HG02571 (cell line): ENCODE results near the gene LYAR.

Source experiments
- ATAC-seq: cut with Tn5 transposase; IDR thresholded peaks from one replicate; pipeline ENCODE4 v1.9.1; 2021; ENCODE audit warnings: mild to moderate bottlenecking, moderate library complexity; ENCODE audit not compliant: unreplicated experiment

LYAR gene, protein sequence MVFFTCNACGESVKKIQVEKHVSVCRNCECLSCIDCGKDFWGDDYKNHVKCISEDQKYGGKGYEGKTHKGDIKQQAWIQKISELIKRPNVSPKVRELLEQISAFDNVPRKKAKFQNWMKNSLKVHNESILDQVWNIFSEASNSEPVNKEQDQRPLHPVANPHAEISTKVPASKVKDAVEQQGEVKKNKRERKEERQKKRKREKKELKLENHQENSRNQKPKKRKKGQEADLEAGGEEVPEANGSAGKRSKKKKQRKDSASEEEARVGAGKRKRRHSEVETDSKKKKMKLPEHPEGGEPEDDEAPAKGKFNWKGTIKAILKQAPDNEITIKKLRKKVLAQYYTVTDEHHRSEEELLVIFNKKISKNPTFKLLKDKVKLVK

DNA sequence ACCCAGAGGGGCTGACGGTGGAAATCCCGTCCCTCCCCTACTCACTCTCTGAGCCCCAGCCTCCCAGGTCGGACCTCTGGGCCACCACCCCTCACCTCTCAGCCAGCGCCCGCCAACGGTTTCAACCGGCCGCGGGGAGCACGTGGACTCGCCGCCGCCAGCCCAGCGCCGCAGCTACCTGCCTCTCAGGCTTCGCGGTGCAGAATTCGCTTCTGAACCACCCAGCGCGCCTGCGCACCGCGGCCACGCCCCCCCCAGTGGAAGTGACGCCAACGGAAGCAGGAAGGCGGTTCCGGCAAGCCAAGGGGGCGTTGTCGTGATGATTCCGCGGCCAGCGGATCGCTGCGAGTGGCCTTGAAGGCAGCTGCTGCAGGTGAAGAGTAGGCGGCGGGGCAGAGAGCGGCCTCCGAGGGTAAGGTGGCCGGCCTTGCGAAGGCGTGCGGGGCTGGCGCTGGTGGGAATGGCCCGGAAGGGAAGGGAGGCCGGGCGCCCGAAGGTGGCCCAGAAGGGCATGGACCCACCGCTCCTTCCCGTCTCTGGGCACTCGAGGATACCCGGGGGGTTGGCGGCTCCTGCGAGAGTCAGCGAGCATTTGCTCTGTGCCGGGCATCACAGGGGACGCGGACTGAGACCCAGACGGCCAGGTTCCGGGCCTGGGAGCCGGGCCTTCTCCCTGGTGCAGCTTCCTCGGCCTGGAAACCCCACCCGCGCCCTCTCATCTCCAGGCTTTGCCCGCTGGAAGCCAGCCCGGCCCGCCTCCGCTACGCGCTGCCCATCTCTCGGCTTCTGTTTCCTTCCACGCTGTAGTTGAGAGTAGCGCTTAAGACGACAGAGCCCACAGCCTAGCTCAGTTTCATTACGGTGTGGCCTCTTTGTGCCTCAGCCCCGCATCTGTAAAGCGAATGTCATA lies at the start of gene LYAR, which contains the start of gene ZBTB49:
Gene LYAR (minus strand): TSS at position 214 of the 910 bp plus-strand sequence. CDS start 6,412 bp downstream, outside the sequence.
Gene ZBTB49 (plus strand): TSS at position 311 of the 910 bp plus-strand sequence. CDS start 9,695 bp downstream, outside the sequence.
- peak; percentile 78 for ATAC-seq

DNA sequence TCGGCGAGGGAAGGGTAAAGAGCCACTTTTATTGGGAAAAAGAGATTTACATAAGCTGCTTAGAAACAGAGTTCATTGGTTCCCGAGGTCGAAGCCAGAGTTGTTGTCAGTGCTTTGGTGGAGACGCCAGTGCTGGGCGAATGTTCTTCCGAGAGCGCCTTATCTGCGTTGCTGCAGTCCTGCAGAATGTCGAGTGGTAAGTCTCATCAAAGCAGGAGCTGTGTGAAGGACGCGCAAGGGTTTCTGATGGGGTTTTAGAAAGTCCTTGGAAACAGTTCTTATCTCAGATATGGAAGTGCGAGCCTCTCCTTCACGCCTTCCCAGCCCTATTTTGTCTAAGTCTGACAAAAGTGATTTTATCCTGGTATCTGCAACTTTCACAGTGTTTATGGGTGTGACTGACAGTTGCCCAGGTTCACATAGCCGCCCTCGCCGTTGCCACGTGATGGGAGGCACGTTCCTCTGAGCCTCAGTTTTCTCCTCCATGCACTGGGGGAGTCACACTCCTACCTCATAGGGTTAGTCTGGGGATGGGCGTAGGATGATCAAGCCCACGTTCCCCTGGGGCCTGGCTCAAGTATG lies 49.6 kb upstream of the LYAR start:
- ATAC-seq = no peak

DNA sequence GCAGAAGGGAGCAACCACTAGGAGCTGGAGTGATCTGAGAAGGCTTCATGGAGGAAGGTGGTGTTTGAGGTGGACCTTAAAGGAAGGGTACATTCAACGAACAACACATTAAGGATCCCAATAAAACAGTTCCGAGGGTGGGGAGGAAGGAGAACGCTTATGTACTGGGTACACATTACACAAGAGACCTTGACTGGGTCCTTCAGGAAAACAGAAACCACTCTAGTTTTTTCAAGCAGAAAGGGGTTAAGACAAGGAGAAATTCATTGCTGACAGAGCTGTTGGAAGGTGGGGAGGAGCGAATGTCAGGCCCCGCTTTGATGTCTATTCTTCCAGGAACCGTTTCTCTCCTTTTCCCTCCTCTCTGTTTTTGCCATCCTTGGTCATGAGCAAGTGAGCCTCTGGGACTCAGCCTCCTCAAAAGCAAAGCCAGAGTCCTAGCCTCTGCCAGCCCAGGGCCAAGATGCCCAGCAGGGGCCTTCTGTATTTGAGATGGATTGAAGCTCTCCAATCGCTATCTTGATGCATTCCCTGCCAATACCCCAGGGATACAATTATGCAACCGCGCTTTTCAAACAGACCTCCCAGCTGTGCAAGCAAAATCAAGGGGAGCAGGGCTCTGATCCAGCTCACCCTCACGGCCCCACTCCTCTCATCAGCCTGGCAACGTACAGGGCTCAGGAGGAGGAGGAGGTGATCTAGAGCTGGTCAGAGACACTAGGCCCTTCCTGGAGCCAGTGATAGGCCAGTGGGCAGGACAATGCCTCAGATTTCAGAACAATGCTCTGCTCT lies 48.5 kb upstream of the LYAR start:
- no peak for ATAC-seq

DNA sequence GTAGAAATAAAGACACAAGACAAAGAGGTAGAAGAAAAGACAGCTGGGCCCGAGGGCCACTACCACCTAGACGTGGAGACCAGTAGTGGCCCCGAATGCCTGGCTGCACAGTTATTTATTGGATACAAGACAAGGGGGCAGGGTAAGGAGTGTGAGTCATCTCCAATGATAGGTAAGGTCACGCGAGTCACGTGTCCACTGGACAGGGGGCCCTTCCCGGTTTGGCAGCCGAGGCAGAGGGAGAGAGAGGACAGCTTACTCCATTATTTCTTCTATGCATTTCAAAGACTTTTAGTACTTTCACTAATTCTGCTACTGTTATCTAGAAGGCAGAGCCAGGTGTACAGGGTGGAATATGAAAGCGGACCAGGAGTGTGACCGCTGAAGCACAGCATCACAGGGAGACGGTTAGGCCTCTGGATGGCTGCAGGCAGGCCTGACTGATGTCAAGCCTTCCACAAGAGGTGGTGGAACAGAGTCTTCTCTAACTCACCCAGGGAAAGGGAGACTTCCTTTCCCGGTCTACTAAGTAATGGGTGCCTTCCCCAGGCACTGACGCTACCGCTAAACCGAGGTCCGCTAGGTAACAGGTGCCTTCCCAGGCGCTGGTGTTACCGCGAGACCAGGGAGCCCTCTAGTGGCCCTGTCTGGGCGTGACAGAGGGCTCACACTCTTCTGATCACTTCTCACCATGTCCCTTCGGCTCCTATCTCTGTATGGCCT lies 45.0 kb upstream of the LYAR start:
- peak; percentile 77 for ATAC-seq

DNA sequence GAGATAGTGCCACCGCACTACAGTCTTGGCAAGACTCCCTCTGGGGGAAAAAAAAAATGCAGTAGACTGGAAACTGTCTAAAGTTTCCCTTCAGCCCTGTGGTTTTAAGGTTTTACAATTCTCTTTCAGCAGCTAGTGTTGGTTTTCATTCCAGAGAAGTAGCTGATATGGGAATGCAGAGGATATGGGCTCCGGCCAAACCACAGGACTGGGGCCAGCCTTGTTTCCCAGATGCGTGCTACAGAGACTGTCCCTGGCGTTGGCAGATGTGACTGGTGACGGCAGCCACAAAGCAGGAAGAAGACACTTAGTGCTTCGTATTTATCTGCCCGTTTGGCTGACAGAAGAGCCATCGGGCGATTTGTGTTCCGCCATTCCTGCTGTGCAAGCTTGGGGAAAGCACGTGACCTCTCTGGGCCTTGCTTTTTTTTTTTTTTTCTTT lies 43.3 kb upstream of the LYAR start:
- no peak for ATAC-seq

DNA sequence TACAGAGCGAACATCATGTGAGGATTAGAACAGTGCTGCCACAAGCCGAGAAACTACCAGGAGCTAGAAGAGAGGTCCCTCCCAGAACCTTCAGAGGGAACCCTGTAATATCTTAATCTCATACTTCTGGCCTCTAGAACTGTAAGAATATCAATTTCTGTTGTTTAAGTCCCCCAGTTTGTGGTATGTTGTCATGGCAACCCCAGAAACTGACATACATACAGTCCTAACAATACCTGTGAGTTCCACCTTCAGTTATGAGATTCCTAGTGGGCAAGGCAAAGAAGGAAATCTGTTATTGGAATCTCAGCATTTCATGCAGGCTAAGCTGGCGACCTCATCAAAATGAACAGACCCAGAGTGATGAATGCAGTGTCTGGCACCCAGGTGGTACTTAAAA lies 42.6 kb upstream of the LYAR start:
- ATAC-seq = no peak

DNA sequence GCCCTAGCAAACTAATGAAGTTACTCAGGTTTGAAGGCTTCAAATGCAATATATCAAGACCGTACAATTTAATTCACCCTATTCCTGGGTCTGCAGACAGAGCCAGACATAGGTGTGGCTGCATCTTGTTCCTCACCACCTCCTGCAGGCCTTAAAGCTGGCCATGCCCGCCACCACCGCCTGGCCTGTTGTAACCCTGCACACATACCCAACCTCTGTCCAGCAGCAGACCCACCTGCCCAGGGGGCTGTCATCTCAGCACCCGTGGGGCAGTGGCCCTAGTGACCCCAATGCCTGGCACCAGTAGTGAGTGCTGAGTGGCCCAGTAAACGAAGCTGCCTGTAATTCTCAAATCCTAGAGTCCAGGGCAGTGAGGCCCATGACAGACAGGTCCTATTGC lies 40.8 kb upstream of the LYAR start:
- ATAC-seq = no peak

DNA sequence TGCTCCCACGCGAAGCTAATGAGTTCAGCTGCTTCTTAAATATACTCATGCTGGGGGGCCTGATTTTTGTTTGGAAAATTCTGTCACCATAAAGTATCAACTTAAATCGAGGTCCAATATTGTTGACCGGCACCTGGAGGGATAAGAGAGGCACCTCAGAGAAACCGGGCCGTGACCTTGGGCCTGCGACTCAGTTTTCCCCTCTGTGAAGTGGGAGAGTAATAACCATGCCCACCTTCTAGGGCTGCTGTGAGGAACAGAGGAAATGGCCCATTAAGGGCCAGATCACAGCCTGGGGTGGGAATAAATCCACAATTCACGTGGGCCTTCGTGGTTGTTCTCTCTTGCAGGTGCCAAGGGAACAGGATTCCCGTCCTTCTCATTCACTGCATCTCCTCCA lies 39.5 kb upstream of the LYAR start:
- no peak for ATAC-seq

DNA sequence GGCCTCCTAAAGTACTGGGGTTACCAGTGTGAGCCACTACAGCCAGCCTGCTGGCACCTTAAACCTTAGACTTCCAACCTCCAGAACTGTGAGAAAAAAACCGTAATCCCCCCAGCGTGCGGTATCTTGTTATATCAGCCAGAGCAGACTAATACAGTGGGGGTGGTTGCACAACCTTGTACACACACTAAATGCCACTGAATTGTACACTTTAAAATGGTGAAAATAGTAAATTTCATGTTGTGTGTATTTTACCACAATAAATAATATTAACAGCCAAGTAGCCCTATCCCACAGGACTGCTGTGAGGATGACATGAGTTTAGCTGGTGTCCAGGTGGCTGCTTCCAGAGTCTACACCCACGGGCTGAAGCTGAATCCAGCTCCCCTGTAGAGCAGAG lies 38.9 kb upstream of the LYAR start:
- ATAC-seq = no peak

DNA sequence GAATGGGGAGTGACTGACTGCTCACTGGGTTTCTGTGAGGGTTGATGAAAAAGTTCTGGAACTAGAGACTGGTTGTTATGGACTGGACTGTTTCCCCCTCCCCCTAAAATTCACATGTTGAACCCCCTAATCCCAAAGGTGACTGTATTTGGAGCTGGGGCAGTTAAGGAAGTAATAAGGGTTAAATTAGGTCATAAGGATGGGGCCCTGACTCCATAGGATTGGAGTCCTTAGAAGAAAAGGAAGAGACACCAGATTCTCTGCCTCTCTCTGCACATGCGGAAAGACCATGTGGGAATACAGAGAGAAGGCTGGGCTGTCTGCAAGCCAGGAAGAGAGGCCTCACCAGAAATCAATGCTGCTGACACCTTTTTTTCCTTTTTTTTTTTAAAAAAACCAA lies 38.3 kb upstream of the LYAR start:
- ATAC-seq = no peak

DNA sequence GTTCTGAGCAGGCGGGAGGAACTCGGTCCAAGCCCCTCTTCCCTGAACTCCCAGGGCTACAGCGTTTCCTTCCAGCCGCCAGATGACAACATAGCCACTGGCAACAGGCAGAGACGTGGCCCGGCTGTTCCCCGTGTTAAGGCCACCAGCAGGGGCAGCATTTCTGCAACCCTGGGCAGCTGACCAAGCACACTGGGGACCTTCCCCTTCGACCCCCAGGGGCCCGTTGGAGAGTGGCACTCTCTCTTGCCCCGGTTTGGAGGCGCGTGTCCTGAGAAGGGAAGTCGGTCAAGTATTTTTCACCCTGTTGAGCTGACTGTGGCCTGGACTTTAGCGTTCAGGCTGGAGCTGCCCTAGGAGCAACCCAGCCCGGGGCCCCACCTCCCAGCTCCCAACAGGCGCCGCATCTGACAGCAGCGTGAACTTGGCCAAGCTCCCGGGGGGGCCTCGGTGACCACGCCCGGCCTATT lies 37.7 kb upstream of the LYAR start:
- ATAC-seq = no peak

DNA sequence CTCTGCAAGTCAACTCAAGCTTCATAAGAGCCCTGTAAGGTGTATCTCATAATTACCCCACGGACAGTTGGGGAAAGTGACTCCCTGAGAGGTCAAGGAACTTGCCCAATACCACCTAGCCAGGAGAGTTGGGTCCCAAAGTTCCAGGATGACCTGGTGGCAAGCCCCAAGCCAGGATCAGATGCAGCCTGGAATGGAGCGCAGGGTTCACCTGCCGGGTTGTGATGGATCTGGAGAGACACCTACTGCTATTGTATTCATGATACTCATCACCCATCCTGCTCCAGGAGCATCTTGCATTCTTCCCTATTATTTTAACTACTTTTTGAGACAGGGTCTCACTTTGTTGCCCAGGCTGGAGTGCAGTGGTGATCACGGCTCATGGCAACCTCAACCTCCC lies 36.2 kb upstream of the LYAR start:
- no peak for ATAC-seq

DNA sequence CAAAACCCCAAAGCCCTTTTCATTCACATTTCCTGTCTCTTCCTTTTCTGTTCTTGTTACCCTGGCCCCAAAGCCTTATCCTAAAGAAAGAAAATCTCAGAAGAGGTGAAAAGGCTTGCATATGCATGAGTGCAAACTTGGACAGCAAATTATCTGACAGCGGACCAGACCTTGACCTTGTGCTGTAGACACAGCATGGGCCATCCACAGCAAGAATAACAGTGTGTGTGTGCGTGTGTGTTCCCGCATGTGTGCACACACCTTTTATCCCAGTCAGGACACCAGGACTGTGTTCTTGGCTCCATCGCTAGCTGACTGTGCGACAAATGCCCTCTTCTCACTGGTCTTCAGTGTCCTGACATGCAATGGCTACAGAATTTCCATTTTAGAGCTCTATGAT lies 35.4 kb upstream of the LYAR start:
- no peak for ATAC-seq

DNA sequence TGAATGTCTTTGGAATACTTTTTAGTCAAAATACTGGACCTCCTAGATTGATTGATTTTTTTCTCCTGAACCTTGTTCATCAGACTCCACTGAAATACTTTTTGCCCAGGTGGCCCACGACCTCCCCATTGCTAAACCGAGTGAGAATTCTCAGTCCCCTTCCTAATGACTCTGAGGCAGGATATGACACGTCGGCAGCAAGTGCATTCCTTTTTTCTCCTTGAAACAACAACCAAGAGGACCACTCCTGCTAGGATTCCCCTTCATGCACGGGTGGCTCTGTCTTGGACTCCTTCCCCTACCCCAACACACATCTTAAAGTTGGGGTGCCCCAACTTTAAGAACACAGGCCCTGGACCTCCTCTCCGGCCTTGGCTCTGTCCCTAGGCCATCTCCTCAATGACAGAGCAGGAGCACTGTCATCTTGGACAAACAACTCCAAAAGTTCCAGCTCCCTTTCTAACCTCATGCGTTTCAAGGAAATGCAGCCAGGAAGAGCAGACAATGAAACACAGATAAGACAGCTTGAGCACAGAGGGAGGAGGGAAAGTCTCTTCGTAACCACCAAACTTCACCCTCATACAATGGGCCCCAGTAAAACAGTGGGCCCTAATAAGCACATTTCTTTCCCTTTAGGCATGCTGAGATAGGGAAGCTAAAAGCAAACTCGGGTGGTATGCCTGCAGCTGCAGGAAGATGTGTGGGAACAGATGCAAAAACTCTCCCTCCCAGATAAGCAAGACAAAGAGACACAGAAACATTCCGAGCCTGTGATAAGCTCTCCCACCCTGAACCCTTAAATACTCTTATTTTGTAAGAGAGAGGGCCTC lies 34.0 kb upstream of the LYAR start:
- no peak for ATAC-seq

DNA sequence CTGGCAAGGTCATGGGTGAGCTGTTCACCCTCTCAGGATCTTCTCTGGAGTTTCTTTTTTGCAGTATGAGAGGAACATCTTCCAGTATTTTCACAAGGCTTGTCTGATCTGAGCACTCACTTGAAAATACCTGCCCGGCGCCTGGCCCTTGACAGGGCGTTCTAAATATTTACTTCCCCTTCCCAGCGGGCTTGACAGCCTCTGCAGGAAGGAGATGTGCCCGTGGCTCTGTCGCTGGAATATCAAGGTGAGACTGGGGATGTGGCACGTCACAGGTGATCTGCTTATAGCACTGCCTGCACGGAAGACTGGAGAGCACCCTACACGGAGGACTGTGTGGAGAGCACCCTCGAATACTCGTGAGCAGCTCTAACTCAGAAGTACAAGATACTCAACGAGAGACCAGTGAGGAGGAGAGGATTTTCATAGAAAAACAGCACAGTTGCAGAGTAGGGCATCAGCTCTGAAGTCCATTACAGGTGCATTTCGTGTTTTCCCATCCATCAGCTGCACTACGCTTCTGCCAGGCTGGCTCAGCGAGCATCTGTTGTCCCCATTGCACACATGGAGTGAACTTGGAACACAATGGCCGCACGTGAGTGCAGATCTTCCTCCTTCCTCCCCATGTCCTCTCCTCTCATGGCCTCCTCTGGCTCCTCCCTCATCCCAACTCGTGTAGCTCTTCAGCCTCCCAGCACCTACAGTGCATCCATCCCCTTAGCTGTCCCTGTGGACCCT lies 32.2 kb upstream of the LYAR start:
- no peak for ATAC-seq

DNA sequence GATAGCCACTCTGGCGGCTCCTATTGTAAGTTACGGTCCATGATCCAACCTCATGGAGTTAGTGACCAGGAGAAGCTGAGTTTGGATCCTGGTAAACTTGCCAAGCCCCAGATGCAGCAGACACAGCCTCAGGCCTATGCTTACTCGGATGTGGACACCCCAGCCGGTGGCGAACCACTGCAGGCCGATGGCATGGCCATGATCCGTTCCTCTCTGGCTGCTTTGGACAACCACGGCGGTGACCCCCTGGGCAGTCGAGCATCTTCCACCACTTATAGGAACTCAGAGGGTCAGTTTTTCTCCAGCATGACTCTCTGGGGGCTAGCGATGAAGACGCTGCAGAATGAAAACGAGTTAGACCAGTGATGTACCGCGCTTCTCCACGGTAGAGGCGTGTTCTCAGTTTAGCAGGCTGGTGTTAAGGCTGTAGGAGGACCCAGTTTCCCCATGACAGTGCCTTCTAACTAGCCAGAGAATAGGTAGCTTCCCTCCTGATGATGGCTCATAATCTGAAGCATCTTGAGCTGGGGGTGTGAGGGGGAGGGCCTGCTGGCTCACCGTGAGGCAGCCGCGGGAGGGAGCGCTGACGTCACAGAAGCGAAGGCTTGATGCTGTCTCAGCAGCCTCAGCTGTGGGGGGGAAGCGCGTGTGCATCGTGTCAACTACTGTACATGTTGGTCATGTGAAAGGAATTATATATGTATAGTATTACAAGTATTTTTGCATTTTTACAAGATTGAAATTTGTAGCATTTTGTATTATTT lies 31.2 kb upstream of the LYAR start:
- no peak for ATAC-seq

DNA sequence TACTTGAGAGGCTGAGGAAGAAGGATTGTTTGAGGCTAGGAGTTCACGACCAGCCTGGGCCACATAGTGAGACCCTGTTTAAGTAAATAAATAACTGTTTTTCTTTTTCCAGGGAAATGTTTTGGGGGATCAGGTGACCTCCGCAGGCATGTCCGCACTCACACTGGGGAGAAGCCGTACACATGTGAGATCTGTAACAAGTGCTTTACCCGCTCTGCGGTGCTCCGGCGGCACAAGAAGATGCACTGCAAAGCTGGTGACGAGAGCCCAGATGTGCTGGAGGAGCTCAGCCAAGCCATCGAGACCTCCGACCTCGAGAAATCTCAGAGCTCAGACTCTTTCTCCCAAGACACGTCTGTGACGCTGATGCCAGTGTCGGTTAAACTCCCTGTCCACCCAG lies 30.6 kb upstream of the LYAR start:
- no peak for ATAC-seq
